ENCODE data around the gene PCP4. TPM values are rescaled to one million over a fixed set of nuclear protein-coding genes. Genes with fewer than 3 reads are reported as not detected.

PCP4 gene
- total RNA-seq, 4 donors from 2014 or later: 67.9 to 318 (median 238) TPM

DNA sequence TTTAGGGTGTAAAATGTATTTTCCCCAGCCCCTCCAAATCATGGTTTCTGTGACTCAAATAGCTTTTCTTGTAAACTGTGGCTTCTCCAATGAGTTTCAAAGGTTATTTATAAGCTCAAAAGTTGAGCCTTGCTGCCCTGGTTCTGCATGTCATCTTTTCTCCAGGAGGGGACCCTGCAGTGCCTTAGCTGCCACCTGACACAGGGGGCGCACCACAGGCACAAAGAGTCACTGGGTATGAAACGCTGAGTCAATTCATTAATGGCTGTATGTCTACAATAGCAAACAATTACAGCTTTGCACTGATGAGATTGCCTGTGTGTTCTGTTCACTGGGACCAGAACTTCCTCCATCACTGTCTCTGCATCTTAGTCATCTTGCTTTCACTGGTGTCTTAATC lies 100.8 kb downstream of the PCP4 start:
- no peak for DNase-seq
- 100% methylated on average over 2 of the region's 2 CpGs for WGBS, 2 donors
- H3K4me3 ChIP-seq (replicated peaks in 1 of 3): no peak overlapping the region
- H3K36me3 ChIP-seq: no peaks in the 10 kb centered on the region
- H3K27me3 ChIP-seq: no peaks in the 10 kb centered on the region
- no peaks in the 10 kb centered on the region for H3K9me3 ChIP-seq
- no peak overlapping the region for H3K27ac ChIP-seq
- TF ChIP-seq, protein P1, sequence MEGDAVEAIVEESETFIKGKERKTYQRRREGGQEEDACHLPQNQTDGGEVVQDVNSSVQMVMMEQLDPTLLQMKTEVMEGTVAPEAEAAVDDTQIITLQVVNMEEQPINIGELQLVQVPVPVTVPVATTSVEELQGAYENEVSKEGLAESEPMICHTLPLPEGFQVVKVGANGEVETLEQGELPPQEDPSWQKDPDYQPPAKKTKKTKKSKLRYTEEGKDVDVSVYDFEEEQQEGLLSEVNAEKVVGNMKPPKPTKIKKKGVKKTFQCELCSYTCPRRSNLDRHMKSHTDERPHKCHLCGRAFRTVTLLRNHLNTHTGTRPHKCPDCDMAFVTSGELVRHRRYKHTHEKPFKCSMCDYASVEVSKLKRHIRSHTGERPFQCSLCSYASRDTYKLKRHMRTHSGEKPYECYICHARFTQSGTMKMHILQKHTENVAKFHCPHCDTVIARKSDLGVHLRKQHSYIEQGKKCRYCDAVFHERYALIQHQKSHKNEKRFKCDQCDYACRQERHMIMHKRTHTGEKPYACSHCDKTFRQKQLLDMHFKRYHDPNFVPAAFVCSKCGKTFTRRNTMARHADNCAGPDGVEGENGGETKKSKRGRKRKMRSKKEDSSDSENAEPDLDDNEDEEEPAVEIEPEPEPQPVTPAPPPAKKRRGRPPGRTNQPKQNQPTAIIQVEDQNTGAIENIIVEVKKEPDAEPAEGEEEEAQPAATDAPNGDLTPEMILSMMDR (IDR thresholded peaks at IDR 0.05): no peak
- intact Hi-C loops (cut with DNase I): no loop called here
- no peaks in the 10 kb centered on the region for H3K4me1 ChIP-seq

DNA sequence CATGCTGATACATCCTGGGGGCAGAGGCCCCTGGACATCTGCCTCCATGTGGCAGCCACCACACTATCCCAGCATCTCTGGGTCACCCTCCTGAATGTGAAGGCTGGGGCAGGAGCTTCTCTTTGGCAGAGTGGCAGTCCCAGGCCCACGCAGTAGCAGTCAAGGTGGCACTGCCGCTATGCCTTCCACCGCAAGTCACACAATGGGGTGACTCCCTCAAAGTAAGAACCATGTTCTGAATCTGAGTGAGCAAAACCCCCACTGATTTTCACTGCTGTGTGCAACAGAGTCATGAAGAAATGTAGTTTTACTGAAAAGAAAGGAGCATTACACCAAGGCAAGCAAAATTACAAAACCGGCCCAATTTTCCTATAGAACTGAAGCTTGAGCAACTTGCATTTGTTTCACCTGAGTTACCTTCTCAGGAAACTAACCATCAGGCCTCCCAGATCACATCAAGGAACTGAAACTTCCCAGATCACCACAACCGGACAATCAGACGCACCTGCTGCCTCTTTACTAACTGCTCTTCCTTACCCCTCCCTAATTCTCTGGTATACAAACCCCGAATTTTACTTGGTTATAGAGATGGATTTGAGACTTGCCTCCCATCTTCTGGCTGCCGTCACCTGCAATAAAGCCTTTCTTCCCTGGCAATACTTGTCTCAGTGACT lies 102.6 kb downstream of the PCP4 start:
- 92 to 93% methylated on average over 8 of the region's 8 CpGs for WGBS, 2 donors
- Histone ChIP-seq H3K27ac (no peak overlapping the region), H3K4me3 (replicated peaks in 1 of 3) (no peak overlapping the region), H3K27me3 (no peaks in the 10 kb centered on the region), H3K4me1 (no peaks in the 10 kb centered on the region), H3K36me3 (no peaks in the 10 kb centered on the region), H3K9me3 (no peaks in the 10 kb centered on the region)
- TF ChIP-seq, protein P1 (IDR thresholded peaks at IDR 0.05): no peak
- TF ChIP-seq POLR2A (IDR thresholded peaks at IDR 0.05): no peak
- intact Hi-C loops (cut with DNase I): no loop called here
- DNase-seq: no peak

DNA sequence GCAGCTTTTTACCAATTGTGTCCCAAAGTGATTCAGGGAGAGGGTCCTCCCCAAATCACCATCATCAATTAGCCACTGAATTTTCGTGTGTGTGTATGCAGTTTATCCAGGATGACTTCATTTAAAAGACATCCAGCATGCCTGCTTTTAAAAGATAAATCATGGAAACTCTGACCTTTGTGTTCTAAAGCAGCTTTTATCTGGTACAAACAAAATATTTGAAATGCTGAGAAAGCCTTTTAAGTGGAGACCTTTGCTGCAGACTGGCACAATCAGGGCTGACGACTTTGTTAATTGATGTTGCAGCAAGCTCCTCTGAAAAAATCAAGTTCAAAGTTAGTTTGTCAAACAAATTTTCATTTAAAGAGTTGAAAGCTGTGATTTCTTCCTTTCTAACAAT lies 104.7 kb downstream of the PCP4 start:
- intact Hi-C loops (cut with DNase I): no loop called here
- Histone ChIP-seq H3K4me1 (no peaks in the 10 kb centered on the region), H3K27ac (no peak overlapping the region), H3K36me3 (no peaks in the 10 kb centered on the region), H3K27me3 (no peaks in the 10 kb centered on the region), H3K9me3 (no peaks in the 10 kb centered on the region), H3K4me3 (replicated peaks in 1 of 3) (no peak overlapping the region)
- WGBS, 2 donors: 27 to 59% methylated on average over 2 of the region's 2 CpGs
- no peak for DNase-seq
- no peak for TF ChIP-seq POLR2A (IDR thresholded peaks at IDR 0.05)
- TF ChIP-seq, protein P1 (IDR thresholded peaks at IDR 0.05): no peak

DNA sequence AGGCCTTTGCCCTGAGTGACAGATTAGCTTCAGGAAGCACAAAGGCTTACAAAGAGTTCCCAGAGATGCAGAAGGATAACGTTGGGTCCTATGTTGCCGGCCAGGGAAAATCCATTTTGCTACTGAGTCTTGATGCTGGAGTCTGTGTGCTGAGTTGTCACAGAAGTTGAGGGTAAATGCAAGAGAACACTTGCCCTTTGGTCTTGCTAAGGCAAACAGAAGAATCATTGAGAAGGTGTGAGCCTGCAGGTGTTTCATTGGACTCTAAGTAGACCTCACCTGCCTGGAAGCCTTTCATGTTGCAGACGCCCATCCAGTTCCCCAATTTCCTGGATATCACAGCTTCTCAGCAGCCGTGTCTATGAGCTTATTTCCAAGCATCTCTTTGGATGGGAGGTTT lies 105.2 kb downstream of the PCP4 start:
- 62% methylated on average over 4 of the region's 4 CpGs for WGBS, 2 donors
- Histone ChIP-seq H3K4me3 (replicated peaks in 1 of 3) (no peak overlapping the region), H3K4me1 (no peaks in the 10 kb centered on the region), H3K27me3 (no peaks in the 10 kb centered on the region), H3K9me3 (no peaks in the 10 kb centered on the region), H3K27ac (no peak overlapping the region), H3K36me3 (no peaks in the 10 kb centered on the region)
- DNase-seq: no peak
- no peak for TF ChIP-seq POLR2A (IDR thresholded peaks at IDR 0.05)
- TF ChIP-seq, protein P1 (IDR thresholded peaks at IDR 0.05): no peak
- intact Hi-C loops (cut with DNase I): no loop called here

DNA sequence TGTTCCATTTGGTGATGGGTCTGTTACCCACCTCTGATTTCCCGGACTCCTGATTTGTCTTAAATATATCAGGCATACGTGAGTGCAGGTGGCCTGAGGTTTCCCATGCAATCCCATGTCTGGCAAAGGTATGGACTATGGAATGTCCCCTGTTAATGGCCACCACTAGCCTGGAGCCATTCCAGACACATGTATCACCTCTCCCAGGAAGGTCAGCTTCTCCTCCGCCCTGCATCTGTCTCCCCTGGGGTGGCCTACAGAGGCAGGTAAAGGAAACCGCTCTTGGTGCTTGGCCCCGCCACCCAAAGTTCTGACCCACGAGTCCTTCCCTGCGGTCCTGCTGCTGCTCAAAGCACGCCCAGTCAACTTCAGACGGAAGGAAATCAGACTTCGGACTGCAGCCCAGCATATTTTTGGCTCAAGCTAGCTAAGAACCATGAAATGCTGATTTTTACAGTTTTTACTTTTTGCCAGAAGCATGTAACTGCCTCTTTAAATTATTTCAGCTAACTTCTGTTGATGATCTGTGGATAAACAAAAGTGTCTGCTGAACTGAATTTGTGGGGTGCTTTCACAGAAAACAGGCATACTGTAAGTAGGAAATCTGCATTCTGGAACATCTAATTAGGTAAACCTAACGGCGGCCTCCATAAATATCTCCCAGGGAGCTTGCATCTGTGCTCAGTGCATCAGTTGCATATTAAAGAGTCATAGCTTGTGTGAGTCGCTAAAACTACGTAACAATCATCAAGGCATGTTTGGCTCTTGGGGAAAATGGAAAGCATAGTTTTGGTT lies 105.9 kb downstream of the PCP4 start:
- Histone ChIP-seq H3K4me1 (no peaks in the 10 kb centered on the region), H3K27me3 (no peaks in the 10 kb centered on the region), H3K4me3 (replicated peaks in 1 of 3) (no peak overlapping the region), H3K9me3 (no peaks in the 10 kb centered on the region), H3K36me3 (no peaks in the 10 kb centered on the region), H3K27ac (no peak overlapping the region)
- WGBS, 2 donors: 89 to 90% methylated on average over 14 of the region's 14 CpGs
- no peak for TF ChIP-seq POLR2A (IDR thresholded peaks at IDR 0.05)
- TF ChIP-seq, protein P1 (IDR thresholded peaks at IDR 0.05): no peak
- intact Hi-C loops (cut with DNase I): no loop called here
- no peak for DNase-seq

All from thyroid gland (tissue), 4 donors.